Hematopoietic multipotent progenitor cell treated with erythropoietin and hydrocortisone succinate and interleukin-3 and kit ligand, for 8 days (in vitro differentiated cells): ENCODE results near the gene TMEM41A.

Experiments used
- DNase-seq: peaks from one replicate; pipeline ENCODE4 v3.0.0-alpha.2; 2015

TMEM41A gene

DNA sequence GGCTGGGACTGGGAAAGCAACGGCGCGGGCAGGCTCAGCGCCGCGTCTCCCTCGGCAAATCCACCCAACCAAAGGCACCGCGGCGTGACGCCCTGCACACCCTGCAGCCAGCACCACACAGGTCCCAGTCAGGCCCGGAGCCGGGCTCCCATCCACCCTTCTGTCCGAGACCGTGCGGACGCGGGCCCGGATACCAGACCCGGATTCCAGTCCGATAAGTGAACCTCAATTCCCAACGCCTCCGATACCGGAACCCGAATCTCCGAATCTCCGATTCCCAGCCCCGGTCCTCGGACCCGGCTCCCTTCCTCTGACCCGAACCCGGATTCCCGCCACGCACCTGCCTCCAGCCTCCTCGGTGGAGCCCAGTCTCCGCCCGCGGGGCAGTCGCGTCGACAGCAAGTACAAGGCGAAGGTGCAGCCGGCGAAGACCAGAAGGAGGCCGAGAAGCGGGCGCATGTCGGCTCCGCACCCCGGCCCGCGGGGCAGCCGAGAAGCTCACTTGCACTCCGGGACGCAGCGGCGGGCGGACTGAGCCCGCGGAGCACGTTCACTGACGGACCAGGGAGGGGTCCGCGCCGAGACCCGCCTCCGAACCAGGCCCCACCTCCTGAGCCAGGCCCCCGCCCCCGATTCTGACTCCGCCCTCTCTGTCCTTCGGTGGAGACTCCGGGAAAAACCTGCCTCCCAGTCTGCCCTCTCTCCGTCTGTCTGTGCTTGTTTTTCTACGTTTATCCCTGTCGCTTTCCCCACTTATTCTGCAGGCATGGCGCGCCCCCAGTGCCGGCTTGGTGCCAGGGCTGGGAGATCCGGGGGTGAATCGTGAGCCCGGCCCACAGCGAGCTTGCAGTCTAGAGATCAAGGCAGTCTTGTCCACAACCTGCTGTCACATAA, at the start of gene TMEM41A:
Gene TMEM41A (minus strand): TSS at position 533 of the 894 bp plus-strand sequence. CDS start 74 bp downstream, at position 459.
- peak; percentile 89 for DNase-seq

DNA sequence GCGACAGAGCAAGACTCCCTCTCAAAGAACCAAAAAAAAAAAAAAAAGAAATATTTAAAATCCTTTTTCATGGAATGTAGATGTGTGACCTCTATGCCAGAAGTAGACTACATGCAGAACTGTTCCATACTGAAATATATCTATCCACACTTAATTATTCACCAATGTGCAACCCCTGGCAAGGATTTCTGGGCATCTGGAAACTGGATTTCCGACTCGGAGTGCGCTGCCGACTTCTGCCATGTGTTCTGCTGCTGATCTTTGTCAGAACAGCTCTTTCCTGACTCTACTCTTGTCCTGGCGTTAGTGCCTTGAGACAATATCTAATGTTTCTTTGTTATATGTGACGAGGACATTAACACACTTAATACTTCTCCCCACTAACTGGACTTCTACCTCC, 41.9 kb upstream of the TMEM41A start:
- no peak for DNase-seq

DNA sequence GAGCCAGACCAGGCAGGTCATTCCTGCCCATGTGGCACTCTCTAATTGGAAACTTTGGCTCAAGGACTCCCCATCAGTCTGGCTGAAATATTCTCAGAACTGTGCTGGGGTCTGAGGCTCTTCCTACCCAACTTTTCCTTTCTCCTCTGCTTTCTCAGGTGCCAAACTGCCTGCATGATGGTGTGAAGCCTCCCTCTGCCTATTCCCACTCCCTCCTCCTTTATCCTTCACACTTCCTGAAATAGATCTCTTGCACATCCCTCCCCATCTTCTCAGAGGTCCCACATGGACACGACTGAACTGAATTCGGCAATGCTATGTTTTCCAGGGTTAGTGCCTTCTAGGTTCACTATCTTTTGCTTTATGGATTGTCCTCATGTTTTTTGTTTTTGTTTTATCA, 41.1 kb upstream of the TMEM41A start:
- no peak for DNase-seq

DNA sequence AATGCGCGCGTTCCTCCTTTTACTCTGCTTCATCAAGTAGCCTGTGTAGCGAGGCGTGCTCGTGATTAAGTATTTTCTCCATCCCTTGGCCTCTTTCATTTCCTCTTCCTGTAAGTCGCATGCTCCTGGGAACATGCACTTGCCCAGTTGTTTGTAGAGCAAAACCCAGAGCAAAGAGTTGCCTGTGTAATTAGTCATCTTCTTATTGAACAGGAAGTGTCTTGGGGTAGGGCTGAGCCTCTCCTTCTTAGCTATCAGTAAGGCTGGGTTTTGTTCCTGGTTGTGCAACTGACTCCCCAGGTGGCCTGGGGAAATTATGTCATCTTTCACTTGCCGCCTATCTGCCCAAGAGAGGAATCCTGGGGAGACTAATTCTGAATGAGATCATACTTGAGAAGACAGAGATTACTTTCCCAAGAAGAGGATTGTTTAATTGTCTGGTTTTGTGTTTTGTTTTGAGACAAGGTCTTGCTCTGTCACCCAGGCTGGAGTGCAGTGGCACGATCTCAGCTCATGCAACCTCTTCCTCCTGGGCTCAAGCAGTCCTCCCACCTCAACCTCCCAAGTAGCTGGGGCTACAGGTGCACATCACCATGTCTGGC, 38.6 kb upstream of the TMEM41A start:
- DNase-seq: peak; percentile 55

DNA sequence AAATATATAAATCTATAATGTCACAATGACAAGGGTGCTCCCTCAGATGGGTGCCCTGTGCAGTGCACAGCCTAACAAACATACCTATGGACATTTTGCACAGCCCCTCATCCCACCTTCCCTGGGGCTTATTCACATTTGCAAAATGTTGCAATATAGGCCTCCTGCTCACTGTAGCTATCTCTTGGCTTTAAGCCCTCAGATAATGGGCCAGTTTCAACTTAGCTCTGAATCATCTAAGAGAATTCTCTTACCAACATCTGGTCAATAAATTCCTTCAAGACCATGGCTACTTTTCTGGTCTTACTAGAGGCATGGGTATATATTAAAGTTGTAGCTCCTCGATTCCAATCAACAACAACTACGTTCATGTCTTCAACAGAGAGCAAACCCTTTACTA, 35.7 kb upstream of the TMEM41A start:
- no peak for DNase-seq

DNA sequence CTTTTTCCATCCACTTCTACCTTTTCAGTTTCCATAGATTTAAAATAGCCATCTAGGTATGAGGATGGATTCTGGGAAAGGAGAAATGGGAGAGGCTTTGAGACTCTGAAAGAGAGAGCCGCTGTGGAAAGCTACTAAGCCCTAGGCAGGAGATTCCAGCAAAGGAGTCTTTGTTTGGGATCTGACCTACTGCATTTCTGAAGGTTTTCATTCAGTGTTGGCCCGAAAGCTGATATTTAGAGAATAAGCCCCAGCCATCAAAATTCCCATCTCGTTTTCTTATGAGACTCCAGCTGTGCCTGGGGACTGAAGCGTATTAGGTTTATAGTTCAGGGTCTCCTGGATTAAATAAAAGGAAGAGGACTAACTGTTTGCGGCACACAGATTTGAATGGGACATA, 34.1 kb upstream of the TMEM41A start:
- DNase-seq: no peak

DNA sequence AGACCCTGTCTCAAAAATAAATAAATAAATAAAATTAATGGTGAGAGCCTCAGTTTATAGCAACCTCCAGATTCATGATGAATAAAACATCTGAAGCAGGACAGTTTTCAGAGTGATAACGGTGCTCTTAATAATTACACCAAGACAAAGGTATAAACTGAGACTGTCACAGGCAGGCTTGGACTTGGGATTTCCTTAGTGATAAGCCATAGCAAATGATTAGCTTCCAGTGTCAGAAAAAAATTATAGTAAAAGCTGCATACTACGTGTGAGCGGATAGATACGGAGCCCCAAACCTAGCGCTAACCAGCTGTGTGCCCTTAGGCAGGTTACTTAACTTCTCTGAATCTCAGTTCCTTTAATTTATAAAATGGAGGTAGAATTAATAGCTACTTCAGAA, 32.0 kb upstream of the TMEM41A start:
- no peak for DNase-seq

DNA sequence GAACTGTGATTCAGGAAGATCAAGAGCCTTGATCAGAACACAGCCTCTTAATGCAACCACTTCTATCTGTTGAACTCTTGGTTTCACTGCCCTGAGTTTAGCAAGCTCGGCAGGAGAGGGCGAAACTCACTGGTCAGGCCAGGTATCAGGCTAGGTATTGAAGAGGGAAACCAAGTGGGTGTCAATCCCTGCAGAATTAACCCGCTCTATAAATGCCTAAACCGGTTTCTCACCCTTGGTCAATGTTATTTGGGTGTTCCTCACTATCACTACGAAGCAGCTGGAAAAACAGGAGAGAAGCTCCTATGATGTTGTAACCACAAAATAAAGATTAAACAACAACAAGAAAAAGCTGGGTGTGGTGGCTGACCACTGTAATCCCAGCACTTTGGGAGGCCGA, 29.7 kb upstream of the TMEM41A start:
- peak; percentile 78 for DNase-seq

DNA sequence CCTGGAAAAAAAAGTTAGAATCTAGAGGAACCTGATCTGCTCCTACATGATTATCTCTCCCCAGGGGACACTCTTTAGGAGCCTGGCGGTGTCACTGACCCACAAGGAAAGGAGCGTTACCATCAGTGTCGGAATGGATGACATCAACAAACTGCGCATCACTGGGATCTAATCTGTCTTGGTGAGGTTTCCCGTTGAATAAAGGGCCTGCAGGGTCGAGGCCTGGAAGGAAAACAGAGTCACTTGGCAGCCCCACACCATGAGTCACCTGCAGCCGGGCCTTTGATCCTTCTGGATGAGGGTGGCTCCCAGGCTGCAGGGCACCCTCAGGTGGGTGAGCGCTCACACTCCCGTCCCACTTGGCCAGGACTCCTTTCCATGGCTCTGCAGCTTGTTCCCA, 28.5 kb upstream of the TMEM41A start:
- DNase-seq: no peak

DNA sequence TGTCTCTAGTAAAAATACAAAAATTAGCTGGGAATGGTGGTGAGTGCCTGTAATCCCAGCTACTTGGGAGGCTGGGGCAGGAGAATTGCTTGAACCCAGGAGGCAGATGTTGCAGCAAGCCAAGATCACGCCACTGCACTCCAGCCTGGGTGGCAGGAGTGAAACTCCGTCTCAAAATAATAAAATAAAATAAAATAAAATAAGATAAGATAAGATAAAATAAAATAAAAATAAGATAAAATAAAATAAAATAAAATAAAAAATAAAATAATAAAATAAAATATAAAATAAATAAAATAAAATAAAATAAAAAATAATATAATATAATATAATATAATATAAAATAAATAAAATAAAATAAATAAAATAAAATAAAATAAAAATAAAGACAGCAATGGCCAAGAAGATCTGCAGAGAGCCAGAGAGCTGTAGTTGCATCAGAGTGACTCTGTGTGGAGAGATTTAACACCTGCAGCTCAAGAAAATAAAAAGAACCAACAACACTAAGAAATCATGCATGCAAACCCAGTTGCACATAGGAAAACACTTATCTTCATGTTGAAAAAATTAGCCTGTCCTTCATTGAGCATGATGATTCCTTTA, 27.6 kb upstream of the TMEM41A start:
- no peak for DNase-seq

DNA sequence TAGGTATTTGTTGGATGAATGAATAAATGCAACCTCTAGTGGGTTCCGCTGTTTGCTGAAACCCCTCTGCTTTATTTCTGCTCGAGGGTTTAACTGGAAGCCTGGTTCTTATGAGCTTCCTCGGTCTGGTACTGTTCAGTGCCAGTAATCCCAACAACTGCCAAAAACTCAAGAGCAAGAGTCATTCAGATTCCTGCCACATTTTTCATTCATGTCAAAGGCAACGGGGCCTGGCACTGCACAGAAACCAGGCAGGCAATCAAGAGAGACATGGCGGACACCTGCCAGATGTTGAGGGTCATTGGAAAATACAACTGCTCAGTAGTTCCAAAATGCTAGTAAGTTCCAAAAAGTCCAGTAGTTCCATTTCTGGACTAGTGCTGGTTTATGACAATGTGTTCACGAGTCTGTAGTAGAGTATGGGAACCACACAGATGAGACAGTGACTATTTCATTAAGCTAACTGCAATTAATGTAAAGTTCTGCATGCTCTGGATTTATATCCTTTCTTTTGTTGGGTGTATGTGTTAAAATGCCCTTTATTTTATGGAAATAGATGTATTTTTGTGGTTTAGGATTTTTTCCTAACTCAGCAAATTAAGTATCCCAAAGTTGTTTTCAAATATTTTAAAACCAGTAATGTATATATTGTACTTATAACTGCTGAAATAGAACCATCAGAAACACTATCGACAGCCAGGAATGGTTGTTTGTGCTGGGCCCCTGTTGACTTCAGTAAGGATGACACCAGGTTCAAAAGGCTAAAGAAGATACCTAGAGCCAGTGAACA, 22.7 kb upstream of the TMEM41A start:
- no peak for DNase-seq

DNA sequence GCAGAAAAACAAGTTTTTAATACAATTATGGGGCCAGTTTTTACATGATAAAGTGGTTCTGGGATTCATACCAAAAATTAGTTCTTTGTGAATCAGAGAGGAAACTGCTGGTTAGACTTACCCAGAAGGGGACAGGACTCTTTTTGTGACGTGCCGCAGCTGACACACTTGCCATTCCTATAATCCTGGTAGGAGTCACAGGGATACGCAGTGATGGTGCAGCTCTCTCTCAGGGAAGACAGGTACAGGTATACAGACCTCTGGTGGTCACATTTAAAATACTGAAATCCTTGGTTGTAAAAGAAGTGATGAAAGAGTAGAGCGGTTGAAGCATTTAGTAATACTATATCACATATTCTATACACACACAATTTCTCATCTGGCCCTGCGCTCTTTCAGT, 20.2 kb upstream of the TMEM41A start:
- no peak for DNase-seq

DNA sequence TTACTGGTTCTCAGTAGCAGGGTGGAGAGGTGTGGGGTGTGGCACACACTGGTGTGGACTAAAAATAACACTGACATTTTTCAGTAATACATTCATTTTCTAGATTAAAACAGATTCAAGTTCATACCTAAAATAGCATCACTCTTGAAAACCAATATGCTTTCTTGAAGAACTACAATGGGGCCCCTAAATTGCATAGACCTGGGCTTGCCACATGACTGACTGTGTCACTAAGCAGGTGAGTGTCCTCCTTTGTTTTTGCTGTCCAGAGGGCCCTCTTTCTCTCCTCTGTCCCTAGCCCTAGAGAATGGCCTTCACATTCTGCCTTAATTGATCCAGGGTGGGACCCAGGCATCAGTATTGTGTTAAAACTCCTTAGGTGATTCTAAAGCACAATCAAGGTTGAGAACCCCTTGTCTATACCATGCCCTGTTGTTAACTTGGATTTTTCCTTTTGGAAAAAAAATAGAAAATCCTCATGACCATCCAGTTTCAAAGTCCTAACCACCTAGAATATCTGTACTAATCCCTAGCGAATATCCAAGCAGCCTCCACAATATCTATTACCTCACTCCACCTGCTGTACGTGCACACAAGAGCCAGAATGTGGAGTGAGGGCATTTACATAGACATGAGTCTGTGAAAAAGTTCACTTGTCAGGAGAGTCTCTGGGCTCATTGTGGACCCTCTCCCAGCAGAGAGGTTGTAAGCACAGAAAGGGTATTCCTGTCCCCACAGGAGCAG, 18.7 kb upstream of the TMEM41A start:
- no peak for DNase-seq

DNA sequence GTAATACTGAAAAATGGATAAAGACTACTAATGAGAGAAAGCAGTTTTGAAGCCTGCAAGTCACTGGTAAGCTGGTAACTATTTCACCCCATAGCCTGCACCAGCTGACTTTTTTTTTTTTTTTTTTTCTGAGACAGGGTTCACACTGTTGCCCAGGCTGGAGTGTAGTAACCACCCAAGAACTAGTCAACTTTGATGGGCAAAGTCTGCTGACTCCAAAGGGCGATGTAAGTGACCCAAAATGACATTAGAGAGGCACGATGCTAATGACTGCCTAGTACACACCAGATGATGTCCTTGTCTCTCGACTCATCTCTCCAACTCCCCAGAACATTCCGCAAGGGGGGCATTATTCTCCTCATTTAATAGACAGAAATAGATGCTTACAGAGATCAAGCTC, 12.9 kb upstream of the TMEM41A start:
- DNase-seq: no peak

DNA sequence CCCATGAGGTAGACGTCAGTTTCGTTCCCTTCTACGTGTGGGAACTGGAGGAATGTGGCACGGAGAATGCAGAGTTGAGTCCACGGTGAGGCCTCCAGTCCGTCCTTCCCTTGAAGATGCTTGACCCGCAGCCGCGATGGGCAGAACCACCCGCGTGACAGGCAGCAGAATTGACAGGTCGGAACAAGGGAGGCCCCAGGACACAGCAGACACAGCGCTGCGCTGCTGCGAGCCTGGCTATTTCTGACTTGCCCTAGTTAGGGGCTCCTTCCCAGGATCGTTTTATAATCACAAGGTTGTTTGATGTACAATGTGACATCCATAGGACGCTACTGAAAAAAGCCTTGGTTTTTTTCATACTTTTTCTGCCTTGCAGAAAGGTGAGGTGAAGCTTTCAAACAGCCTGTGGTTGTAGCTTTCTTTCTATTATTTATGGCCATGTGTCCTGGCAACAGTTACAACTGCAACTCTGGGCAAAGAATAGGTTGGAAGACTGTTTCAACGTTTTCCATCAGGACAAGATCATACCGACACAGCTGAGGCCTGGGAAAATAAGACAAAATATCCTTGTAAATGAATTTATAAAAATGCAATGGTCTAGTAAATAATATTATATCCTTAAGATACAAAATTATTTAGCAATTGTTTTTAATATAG, 9.6 kb upstream of the TMEM41A start:
- DNase-seq: no peak

DNA sequence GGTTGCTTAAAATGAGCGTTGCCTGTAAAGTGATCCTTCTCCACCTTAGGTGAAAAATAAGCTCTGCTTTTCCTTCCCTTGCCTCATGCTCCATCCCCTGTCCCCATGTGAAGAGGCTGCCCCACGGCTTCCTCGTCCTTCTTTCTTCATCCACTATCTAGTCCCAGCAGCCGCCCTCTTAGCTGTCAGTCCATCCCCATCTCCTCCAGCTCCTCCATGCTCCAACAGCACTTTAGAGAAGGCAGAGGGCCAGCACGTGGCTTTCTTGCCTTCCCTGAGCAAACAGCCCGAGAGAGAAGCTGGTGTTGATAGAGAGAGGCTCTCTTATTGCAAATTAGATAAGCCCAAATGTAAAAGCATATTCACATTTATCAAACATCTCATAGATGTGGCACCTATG, 9.0 kb upstream of the TMEM41A start:
- no peak for DNase-seq

DNA sequence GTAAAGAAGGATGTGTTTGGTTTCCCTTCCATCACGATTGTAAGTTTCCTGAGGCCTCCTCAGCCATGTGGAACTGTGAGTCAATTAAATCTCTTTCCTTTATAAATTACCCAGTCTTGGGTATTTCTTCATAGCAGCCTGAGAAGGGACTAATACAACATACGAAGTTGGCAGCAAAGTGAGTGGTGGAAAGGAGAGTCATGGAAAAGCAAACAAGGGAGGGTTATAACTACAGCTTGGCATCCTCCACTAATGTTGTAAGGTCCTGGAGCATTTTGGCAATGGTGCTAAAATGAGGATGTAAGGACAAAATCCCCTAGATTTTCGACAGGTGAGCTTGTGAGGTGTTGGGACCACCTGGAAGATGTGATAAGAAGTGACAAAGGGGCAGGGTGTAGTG, 5.8 kb upstream of the TMEM41A start:
- DNase-seq: no peak

DNA sequence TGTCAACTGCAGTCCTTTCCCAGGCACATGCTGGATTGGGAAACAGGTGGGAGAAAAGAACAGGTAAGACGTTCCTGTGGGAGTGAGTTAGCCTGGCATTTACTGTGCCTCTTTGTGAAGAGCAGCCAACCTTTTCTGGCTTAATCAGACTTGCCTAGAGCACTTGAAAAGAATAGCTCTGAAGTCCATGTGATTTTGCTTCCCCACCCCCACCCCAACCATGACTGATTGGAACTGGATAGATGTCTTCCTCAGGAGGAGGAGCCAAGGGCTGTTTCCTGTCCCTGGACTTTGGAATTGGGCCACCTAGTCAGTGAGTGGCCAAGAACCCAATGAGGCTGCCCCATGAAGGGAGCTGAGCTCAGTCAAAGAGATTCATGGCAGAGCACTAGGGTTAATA, 4.7 kb upstream of the TMEM41A start:
- no peak for DNase-seq

DNA sequence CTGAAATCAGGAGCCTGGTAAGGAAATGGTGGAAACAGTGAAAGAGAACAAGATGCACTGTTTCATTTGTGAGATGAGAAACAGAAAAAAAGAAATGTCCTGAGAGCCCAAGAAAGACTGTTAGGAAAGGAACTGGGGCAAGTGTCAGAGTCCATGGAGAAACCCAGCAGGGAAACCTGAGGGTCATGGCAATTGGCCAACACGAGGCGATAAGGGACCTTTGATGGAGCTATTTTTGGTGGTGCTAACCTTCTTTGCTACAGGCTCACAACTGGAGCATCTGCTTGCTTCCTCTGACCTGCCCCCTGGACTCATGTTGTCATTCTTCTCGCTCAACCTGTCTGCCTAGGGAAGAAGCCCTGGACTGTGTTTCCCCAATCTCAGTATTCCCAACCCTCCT, 4.2 kb upstream of the TMEM41A start:
- no peak for DNase-seq

DNA sequence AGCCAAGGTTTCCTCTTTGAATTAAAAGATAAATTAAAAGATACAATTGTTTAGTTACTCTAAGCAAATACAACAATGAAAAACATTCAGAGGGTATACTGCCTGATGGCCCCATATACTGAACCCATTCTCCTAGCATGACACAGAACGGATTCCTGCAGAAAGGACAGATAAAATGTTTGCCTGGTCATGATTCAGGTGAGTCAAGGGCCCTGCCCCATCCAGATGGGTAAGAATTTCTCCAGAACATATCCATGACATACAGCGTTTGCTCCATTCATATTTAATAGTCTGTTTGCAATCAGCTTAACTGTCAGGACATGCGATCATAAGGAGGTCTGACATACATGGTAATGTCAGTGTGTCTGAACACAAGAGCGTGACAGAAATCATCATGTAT, 8.6 kb downstream of the TMEM41A start:
- no peak for DNase-seq

DNA sequence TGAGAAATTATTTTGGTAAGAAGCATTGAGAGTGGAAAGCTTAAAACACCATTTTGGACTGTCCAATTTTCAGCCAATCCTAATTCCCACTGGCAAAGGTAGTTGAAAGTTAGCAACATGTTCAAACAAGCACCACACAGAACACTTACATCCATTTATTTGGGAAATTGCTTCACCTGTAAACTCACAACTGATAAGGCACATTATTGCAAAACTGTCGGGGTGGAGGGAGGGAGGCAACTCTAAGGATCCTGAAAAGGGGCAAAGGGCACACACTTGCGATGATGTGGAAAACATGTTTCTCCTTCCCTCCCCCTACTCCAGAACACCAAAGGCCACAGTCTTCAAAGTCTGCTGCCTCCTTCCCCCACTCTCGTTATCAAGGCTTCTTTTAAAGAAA, 9.4 kb downstream of the TMEM41A start:
- no peak for DNase-seq

DNA sequence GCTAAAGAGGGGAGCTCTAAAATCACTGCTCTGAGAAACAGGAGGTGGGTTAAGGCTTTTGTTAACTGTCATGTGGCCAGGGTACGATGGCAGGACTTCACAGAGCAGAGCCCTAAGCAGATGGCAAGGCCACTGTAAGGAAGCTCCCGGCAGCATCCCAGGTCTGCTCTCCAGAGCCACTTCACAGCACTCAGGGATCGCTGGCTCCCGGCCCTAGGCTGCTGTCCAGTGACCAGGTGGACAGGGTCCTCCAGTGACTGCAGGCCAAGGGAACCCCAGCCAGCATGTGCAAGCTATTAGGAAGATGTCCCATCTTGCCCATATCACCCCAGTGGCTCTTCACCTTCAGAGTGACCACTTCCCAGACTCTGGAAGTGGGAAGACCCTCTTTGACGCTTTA, 10.4 kb downstream of the TMEM41A start:
- no peak for DNase-seq
